NB4 (cell line): Measurements from ENCODE around the gene MNX1.

Experiments
- TF ChIP-seq, protein P1 (sequence below): IDR thresholded peaks from one replicate; pipeline ENCODE4 v1.5.1; 2012; ENCODE audit warnings: low read depth, low read length
- TF ChIP-seq, protein P2 (sequence below): IDR thresholded peaks from 2 replicates; pipeline ENCODE4 v1.6.1; 2011; ENCODE audit warnings: low read depth, low read length

- TF ChIP-seq, protein P1, sequence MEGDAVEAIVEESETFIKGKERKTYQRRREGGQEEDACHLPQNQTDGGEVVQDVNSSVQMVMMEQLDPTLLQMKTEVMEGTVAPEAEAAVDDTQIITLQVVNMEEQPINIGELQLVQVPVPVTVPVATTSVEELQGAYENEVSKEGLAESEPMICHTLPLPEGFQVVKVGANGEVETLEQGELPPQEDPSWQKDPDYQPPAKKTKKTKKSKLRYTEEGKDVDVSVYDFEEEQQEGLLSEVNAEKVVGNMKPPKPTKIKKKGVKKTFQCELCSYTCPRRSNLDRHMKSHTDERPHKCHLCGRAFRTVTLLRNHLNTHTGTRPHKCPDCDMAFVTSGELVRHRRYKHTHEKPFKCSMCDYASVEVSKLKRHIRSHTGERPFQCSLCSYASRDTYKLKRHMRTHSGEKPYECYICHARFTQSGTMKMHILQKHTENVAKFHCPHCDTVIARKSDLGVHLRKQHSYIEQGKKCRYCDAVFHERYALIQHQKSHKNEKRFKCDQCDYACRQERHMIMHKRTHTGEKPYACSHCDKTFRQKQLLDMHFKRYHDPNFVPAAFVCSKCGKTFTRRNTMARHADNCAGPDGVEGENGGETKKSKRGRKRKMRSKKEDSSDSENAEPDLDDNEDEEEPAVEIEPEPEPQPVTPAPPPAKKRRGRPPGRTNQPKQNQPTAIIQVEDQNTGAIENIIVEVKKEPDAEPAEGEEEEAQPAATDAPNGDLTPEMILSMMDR, result no peak
- TF ChIP-seq, protein P2, sequence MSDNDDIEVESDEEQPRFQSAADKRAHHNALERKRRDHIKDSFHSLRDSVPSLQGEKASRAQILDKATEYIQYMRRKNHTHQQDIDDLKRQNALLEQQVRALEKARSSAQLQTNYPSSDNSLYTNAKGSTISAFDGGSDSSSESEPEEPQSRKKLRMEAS, result no peak
These were observed 5.7 kb downstream of the MNX1 start for GRCh38 chr7:157004521-157005455.
